GM19193 (cell line): ENCODE data around the gene CYSLTR1.

Source experiments
- POLR2A ChIP-seq: IDR thresholded peaks from 4 replicates; pipeline ENCODE4 v1.6.1; 2011; ENCODE audit not compliant: insufficient read depth, insufficient read length; ENCODE audit errors: extremely low read depth

The CYSLTR1 gene

DNA sequence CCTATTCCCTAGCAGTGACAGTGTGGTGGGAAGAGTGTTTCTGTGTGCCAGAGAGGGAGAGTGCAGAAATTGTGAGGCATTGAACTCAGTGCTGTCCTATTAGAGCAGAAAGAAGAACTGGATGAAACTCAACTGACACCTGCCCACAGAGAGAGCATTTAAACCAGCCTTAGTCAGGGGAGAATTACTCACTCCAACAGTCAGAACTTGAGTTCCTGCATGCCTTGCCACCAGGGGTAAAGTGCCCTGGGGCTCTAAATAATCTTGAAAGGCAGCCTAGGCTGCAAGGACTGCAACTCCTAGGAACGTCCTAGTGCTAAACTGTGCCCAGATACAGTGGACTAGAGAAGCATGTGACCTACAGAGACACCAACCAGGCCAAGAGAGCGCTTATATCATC is 12.8 kb downstream of the CYSLTR1 start:
- no peak for TF ChIP-seq POLR2A

DNA sequence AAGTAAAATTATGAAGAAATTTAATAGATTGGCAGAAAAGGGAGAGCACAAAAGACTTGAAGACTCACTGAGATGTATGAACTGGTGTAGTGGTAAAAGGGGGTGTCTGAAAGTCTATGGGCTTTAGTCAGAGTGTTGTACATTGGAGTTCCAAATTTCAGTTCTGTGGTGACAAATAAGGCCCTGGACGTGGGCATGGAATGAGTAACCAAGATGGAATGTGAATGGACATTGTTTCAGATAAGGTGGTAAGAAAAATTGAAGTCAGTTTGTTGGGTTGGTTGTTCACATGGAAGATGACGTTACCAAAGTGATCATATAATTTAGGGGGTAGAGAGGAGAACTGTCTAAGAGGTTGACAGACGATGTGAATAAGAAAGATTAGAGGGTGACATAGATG is 13.9 kb downstream of the CYSLTR1 start:
- TF ChIP-seq POLR2A, result no peak

- no peak for TF ChIP-seq POLR2A
These were observed 19.7 kb downstream of the CYSLTR1 start for GRCh38 chrX:78307665-78308064.

DNA sequence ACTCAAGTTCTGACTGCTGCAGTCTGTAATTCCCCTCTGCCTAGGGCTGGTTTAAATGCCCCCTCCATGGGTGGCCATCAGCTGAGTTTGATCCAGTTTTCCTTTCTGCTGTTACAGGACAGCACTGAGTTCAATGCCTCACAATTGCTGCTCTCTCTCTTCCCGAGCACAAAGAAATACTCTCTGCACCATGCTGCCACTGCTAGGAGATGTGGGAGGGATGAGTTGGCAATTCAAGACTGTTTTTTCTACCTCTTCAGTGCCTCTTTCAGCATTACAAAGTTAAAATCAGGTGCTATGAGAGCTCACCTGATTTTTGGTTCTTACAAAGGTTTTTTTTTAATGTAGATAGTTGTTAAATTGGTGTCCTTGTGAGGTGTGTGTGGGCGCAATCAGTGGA is 24.3 kb downstream of the CYSLTR1 start:
- TF ChIP-seq POLR2A, result no peak

DNA sequence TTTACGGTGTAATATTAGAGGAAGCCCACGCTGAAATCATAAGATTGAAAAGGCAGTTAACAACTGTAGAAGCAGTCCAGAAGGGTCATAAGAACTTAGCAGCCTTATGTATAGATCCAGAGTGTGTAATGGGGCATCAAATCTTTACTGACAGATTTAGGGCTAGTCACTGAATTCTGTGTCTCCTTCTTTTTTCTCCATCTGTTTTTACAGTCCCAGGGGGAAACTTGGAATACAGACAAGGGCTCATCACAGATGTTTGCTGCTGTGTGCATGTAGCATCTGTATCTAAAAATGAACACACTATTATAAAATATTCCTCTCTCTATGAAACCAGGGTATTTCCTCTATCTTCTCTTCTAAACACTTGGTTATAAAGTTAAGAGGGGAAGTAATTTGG is 43.9 kb downstream of the CYSLTR1 start:
- no peak for TF ChIP-seq POLR2A

DNA sequence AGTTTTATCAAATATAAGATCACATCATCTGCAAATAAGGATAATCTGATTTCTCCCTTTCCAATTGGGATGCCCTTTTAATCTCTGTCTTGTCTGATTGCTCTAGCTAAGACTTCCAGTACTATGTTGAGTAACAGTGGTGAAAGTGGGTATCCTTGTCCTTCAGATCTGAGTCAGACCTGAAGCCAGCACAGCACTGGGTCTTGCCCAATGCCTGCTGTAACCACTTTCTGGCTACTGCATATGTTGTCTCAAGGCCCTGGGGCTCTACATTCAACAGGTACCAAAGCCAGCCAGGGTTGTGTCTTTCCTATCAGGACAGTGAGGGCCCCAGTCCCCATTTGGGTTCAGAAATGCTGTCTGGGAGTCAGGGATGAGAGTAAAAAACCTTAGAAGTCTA is 90.3 kb downstream of the CYSLTR1 start:
- no peak for TF ChIP-seq POLR2A
